Astrocyte (in vitro differentiated cells and primary cell): Measurements from ENCODE around the gene MAML2. TPM values are rescaled to one million over a fixed set of nuclear protein-coding genes. Genes with fewer than 3 reads are reported as not detected.

ENCODE experiments used
- DNase-seq: peaks from one replicate; pipeline ENCODE4 v3.0.0-alpha.2; 2010; ENCODE audit warnings: low read depth
- FAIRE-seq: peaks from 2 replicates; lab custom pipeline; 2011; peaks lifted over from hg19 to GRCh38; lab: Jason Lieb, UNC
- H2AFZ ChIP-seq: 2 replicates; pipeline ENCODE4 v1.6.0; 2012; ENCODE audit warnings: low read depth, low read length, inconsistent platforms
- H3K27ac ChIP-seq: 2 replicates; pipeline ENCODE4 v1.5.1; 2011; ENCODE audit warnings: low read depth, low read length, inconsistent platforms
- H3K27me3 ChIP-seq: 2 replicates; pipeline ENCODE4 v1.6.0; 2011; ENCODE audit warnings: low read length, inconsistent platforms; ENCODE audit not compliant: insufficient read depth
- H3K36me3 ChIP-seq: 2 replicates; pipeline ENCODE4 v1.5.1; 2011; ENCODE audit warnings: low read length, inconsistent platforms; ENCODE audit not compliant: insufficient read depth
- H3K4me1 ChIP-seq: 2 replicates; pipeline ENCODE4 v1.5.1; 2011; ENCODE audit warnings: low read length, inconsistent platforms; ENCODE audit not compliant: insufficient read depth
- H3K4me2 ChIP-seq: 2 replicates; pipeline ENCODE4 v1.6.0; 2012; ENCODE audit warnings: low read length, inconsistent platforms
- H3K4me3 ChIP-seq: 2 replicates; pipeline ENCODE4 v1.5.1; 2011; ENCODE audit warnings: low read depth, mild to moderate bottlenecking, low read length, inconsistent platforms; ENCODE audit not compliant: insufficient read depth
- H3K79me2 ChIP-seq: 2 replicates; pipeline ENCODE4 v1.6.0; 2012; ENCODE audit warnings: mild to moderate bottlenecking, low read length, inconsistent platforms; ENCODE audit not compliant: insufficient read depth
- H3K9ac ChIP-seq: 2 replicates; pipeline ENCODE4 v1.6.0; 2012; ENCODE audit warnings: mild to moderate bottlenecking, low read length, inconsistent platforms
- H3K9me3 ChIP-seq: 2 replicates; pipeline ENCODE4 v1.5.1; 2012; ENCODE audit warnings: low read depth, mild to moderate bottlenecking, low read length, inconsistent platforms; ENCODE audit not compliant: insufficient read depth
- H4K20me1 ChIP-seq: 2 replicates; pipeline ENCODE4 v1.6.0; 2012; ENCODE audit warnings: low read length, inconsistent platforms; ENCODE audit not compliant: insufficient read depth
- H3K27ac Mint-ChIP-seq: one replicate; pipeline ENCODE4 v1.8.0; 2021; ENCODE audit warnings: mild to moderate bottlenecking, mixed read lengths; ENCODE audit not compliant: unreplicated experiment
- H3K27me3 Mint-ChIP-seq: one replicate; pipeline ENCODE4 v1.8.0; 2021; ENCODE audit warnings: low read depth, mixed read lengths; ENCODE audit not compliant: unreplicated experiment
- H3K36me3 Mint-ChIP-seq: one replicate; pipeline ENCODE4 v1.8.0; 2021; ENCODE audit warnings: low read depth, mixed read lengths; ENCODE audit not compliant: unreplicated experiment
- H3K4me1 Mint-ChIP-seq: one replicate; pipeline ENCODE4 v1.8.0; 2021; ENCODE audit warnings: low read depth, mixed read lengths; ENCODE audit not compliant: unreplicated experiment
- H3K4me3 Mint-ChIP-seq: one replicate; pipeline ENCODE4 v1.8.0; 2021; ENCODE audit warnings: mild to moderate bottlenecking, moderate library complexity, mixed read lengths; ENCODE audit not compliant: unreplicated experiment
- H3K9me3 Mint-ChIP-seq: one replicate; pipeline ENCODE4 v1.8.0; 2021; ENCODE audit warnings: mild to moderate bottlenecking, mixed read lengths; ENCODE audit not compliant: unreplicated experiment
- EZH2 ChIP-seq: IDR thresholded peaks from 2 replicates; pipeline ENCODE4 v1.6.1; 2012; ENCODE audit warnings: mild to moderate bottlenecking, low read length, inconsistent platforms; ENCODE audit not compliant: insufficient read depth
- total RNA-seq: library from RNA; stranded (reverse); gene quantifications from 2 replicates; pipeline ENCODE4 v1.2.1, GENCODE V29; 2021
- TF ChIP-seq, protein P1 (sequence below): IDR thresholded peaks from 2 replicates; pipeline ENCODE4 v1.5.1; 2011; ENCODE audit warnings: low read depth, mild to moderate bottlenecking, inconsistent platforms, low read length, moderate library complexity; ENCODE audit not compliant: insufficient read depth

Gene MAML2
- total RNA-seq, 1 donor from 2014 or later = 27.4 TPM

- Mint-ChIP-seq H3K27ac (no peak overlapping the region), H3K27me3 (no peaks in the 10 kb centered on the region), H3K9me3 (no peaks in the 10 kb centered on the region), H3K4me1 (peaks cover 29% of the 10 kb centered on the region), H3K36me3 (peaks cover 1% of the 10 kb centered on the region), H3K4me3 (no peak overlapping the region)
- TF ChIP-seq EZH2 = no peak
- TF ChIP-seq, protein P1, sequence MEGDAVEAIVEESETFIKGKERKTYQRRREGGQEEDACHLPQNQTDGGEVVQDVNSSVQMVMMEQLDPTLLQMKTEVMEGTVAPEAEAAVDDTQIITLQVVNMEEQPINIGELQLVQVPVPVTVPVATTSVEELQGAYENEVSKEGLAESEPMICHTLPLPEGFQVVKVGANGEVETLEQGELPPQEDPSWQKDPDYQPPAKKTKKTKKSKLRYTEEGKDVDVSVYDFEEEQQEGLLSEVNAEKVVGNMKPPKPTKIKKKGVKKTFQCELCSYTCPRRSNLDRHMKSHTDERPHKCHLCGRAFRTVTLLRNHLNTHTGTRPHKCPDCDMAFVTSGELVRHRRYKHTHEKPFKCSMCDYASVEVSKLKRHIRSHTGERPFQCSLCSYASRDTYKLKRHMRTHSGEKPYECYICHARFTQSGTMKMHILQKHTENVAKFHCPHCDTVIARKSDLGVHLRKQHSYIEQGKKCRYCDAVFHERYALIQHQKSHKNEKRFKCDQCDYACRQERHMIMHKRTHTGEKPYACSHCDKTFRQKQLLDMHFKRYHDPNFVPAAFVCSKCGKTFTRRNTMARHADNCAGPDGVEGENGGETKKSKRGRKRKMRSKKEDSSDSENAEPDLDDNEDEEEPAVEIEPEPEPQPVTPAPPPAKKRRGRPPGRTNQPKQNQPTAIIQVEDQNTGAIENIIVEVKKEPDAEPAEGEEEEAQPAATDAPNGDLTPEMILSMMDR = no peak
- H3K79me2 ChIP-seq = peaks cover 82% of the 10 kb centered on the region
- no peak overlapping the region for H3K4me2 ChIP-seq
- no peaks in the 10 kb centered on the region for H3K9me3 ChIP-seq
- no peak overlapping the region for H3K9ac ChIP-seq
- no peak for DNase-seq
- no peaks in the 10 kb centered on the region for H3K36me3 ChIP-seq
- peaks cover 6% of the 10 kb centered on the region for H4K20me1 ChIP-seq
- H3K4me3 ChIP-seq = no peak overlapping the region
- H3K27ac ChIP-seq = no peak overlapping the region
- no peak for FAIRE-seq
- no peaks in the 10 kb centered on the region for H3K27me3 ChIP-seq
- no peak overlapping the region for H2AFZ ChIP-seq
- peaks cover 7% of the 10 kb centered on the region for H3K4me1 ChIP-seq
These were observed 47.6 kb downstream of the MAML2 start for GRCh38 chr11:96295369-96295768.

GRCh38 chr11:96294289-96294688 is 48.7 kb downstream of the MAML2 start:
- Mint-ChIP-seq H3K9me3 (no peaks in the 10 kb centered on the region), H3K36me3 (peaks cover 1% of the 10 kb centered on the region), H3K27ac (no peak overlapping the region), H3K4me3 (no peak overlapping the region), H3K27me3 (no peaks in the 10 kb centered on the region), H3K4me1 (peaks cover 28% of the 10 kb centered on the region)
- no peak for FAIRE-seq
- Histone ChIP-seq H3K79me2 (peaks cover 82% of the 10 kb centered on the region), H3K4me3 (no peak overlapping the region), H3K27me3 (no peaks in the 10 kb centered on the region), H2AFZ (no peak overlapping the region), H3K4me1 (peaks cover 7% of the 10 kb centered on the region), H3K27ac (no peak overlapping the region), H3K9ac (no peak overlapping the region), H3K36me3 (no peaks in the 10 kb centered on the region), H3K9me3 (no peaks in the 10 kb centered on the region), H4K20me1 (no peaks in the 10 kb centered on the region), H3K4me2 (no peak overlapping the region)
- no peak for DNase-seq
- TF ChIP-seq EZH2 = no peak
- TF ChIP-seq, protein P1 = no peak

DNA sequence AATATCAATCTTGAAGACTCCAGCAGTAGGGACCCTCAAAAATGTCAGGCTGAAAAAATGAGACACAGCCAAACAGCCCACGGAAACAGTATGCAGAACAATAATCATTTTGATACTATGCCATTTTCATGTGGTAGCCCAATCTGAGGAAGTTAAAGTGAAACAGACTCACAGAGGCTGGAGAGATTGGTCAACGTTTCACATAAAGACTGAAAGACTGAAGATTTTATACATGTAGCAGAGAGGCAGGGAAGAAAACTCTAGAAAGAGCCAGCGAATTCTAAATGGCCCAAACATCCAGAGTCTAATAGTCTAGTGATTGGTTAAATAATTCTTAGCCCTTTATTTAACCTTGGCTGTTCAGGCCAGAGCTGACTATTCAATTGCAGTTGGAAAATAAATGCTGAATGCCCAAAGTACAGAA is 49.4 kb downstream of the MAML2 start:
- Histone ChIP-seq H3K4me2 (peak overlapping the region; percentile 34), H3K79me2 (peaks cover 85% of the 10 kb centered on the region), H3K4me3 (no peak overlapping the region), H4K20me1 (no peaks in the 10 kb centered on the region), H3K4me1 (peaks cover 7% of the 10 kb centered on the region), H3K9me3 (no peaks in the 10 kb centered on the region), H3K27ac (no peak overlapping the region), H2AFZ (no peak overlapping the region), H3K9ac (no peak overlapping the region), H3K27me3 (no peaks in the 10 kb centered on the region), H3K36me3 (no peaks in the 10 kb centered on the region)
- no peaks in the 10 kb centered on the region for H3K9me3 Mint-ChIP-seq
- H3K27me3 Mint-ChIP-seq = no peaks in the 10 kb centered on the region
- H3K4me3 Mint-ChIP-seq = no peak overlapping the region
- peak overlapping the region; percentile 54 for H3K27ac Mint-ChIP-seq
- peaks cover 1% of the 10 kb centered on the region for H3K36me3 Mint-ChIP-seq
- peak; percentile 58 for FAIRE-seq
- DNase-seq = peak; percentile 39
- peaks cover 25% of the 10 kb centered on the region for H3K4me1 Mint-ChIP-seq
- TF ChIP-seq, protein P1 = no peak
- TF ChIP-seq EZH2 = no peak
